Stimulated activated CD4-positive, alpha-beta T cell treated with anti-CD3 and anti-CD28 coated beads, Interleukin-4, amount 100 ng/mL, for 24 hours (primary cell): ENCODE results near the gene MNT.

Source experiments
- DNase-seq: peaks from one replicate; pipeline ENCODE4 v3.0.0-alpha.2; 2020

MNT gene

DNA sequence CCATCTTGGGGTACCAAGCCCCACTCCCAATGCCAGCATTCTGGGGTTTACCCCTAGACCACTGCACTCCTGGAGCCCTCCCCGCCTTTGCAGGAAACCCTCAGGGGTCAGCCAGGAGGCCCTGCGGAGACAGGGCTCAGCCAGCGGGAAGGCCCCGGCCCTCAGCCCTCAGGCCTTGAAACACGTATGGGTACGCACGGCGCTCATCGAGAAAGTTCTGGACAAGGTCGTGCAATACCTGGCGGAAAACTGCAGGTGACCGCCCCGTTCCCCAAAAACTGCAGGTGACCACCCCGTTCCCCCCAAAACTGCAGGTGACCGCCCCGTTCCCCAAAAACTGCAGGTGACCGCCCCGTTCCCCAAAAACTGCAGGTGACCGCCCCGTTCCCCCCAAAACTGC is 38.8 kb downstream of the MNT start:
- DNase-seq, result no peak

GRCh38 chr17:2361010-2361760 is 39.7 kb downstream of the MNT start:
- no peak for DNase-seq

GRCh38 chr17:2357931-2358434 is 42.9 kb downstream of the MNT start:
- DNase-seq, result no peak

GRCh38 chr17:2357237-2357636 is 43.6 kb downstream of the MNT start:
- no peak for DNase-seq

- DNase-seq, result no peak
Observed at GRCh38 chr17:2354311-2354710, 46.5 kb downstream of the MNT start.

DNA sequence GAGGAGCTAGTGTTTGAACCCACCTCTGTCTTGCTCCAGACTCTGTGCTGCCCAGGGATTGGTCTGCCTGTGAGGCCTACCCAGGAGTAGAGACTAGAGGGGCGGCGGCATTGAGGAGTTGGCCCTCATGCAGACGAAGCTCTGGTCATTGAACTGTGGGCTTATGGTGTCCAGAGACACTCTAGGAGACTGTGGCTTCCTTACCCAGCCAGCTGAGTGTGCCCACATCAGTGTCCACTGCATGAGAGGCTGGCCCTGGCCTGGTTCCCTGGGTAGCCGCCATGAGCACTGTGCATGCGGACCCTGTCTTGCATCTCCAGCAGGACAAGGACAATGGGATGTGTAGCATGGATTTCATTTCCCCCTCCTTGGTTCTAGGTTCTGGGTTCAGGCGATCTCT is 49.6 kb downstream of the MNT start:
- DNase-seq, result no peak

GRCh38 chr17:2347805-2348685 is 52.8 kb downstream of the MNT start:
- DNase-seq, result no peak

DNA sequence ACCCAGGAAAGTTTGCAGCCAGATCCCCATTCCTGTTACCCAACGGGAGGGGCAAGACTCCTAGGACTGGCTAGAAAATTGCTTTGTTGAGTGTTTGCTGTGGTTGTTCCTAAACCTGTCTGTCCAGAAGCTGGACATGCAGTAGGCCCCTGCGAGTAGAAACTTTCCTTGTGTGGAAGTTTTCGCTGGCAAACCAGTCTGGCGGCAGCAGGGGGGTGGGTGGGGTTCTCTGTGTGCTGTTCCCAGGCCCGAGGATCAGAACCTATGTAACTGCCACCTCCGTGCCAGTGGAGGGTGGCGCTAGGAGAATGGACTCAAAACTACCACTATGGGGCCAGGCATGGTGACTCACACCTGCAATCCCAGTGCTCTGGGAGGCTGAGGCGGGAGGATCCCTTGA is 54.4 kb downstream of the MNT start:
- no peak for DNase-seq

DNA sequence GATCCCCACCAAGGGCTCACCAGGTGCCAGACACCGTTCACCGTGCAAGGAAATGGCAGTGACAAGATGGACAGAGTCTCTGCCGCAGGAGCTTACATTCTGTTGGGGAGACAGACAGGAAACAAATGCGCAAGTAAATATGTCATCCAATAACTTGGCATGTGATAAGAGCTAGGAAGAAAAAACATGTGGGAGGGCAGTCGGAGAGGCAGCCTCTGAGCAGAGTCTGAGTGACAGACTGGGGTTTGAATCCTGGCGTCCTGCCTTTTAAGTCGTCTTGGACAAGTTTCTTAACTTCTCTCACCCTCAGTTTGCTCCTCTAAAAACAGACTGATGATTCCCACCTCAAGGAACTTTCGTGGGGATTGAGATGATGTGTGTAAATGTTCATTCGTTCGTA is 56.3 kb downstream of the MNT start:
- DNase-seq, result no peak

GRCh38 chr17:2343421-2343820 is 57.4 kb downstream of the MNT start:
- peak; percentile 35 for DNase-seq

GRCh38 chr17:2338315-2338657 is 62.6 kb downstream of the MNT start:
- no peak for DNase-seq

- DNase-seq, result peak; percentile 58
Observed at GRCh38 chr17:2337544-2338314, 63.1 kb downstream of the MNT start.

DNA sequence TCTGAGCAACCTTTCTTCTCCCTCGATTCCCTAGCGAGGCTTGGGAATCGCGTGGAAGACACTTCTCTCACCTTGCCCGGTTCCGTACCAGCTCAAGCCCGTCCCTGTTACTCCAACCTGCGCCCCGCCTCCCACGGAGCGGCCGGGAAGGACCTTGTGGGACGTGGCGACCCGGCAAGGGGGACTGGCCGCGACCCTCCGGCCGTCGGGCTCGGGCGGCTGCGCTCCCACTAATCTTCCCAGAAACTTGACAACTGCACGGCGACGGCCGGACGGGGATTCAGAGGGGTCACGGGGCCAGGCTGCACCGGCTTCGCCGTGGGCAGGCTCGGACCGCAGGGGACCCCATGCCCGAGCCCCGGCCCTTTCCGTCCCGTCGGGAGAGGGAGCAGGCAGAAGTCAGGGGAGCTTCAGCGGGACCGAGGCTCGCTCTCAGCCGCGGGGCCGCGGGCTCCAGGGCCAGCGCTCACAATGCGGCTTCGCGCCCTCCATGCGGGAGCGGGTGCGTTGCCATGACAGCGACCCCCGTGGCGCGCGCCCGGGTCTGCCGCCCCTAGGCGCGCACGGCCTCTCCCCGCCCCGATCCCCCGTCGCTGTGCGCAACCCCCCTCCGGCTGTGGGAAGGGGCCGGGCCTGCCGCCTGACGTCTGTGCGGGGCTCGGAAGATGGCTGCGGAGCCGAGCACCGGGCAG is 63.9 kb downstream of the MNT start, which contains the start of gene SGSM2:
Gene SGSM2, plus strand, starts transcription at position 650 of the 692 bp plus-strand sequence. CDS start 188 bp downstream, outside the sequence.
- peak; percentile 70 for DNase-seq

- peak; percentile 92 for DNase-seq
Observed at GRCh38 chr17:2336215-2336851, 64.5 kb downstream of the MNT start, which contains the start of gene TSR1. Gene TSR1, minus strand, starts transcription at chr17:2336457. Its CDS starts 30 bp downstream, at chr17:2336427.

DNA sequence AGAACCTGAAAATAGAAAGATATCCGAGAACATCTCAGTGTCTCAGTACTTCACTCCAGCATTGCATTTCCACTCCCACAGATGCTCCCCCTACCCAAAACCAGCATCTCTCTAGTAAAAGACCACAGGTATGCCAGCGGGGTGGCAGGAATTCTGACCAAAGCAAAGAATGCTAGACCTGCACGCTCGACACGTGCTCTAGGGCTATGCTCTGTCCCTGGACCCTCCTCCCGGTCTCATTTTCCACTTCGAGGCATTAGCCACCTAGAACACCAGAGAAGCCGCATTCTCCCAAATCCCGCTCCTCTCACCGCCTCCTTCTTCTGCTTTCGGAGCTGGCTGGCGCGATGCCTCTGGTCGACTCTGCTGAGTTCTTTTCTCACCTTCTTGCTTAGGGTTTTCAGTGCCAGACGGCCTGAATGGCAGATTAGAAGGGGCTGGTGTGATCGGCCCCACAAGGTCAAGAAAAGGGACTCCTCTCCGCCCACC is 65.1 kb downstream of the MNT start:
- no peak for DNase-seq
